UCSD-AML1 (cell line): Measurements from ENCODE around the gene MSMO1.

ENCODE experiments used
- DNase-seq: peaks from one replicate; lab custom pipeline; 2025; ENCODE audit not compliant: unreplicated experiment; lab: John Stamatoyannopoulos, UW

Gene MSMO1

GRCh38 chr4:165386328-165386727, 58.9 kb downstream of the MSMO1 start:
- DNase-seq, result no peak

DNA sequence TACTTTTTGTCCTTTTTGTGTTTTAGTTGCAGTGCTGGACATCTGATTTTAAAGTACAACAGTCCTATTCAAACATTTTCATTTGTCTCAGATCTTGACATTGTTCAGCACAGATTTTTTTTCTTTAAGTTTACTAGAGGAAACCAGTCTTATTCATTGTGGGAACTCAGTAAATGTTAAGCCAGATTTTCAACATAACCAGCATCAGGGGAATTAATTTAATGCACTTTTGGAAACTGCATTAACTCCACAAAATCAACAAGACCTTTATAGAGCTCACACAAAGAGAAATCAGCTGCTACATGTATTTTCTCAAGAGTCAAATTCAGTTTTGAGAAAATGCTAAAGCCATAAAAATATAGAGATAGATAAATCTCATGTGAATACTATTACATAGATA, 61.3 kb downstream of the MSMO1 start:
- no peak for DNase-seq
